GM23248 (cell line): Measurements from ENCODE around the gene FTCDNL1. TPM values are rescaled to one million over a fixed set of nuclear protein-coding genes. Genes with fewer than 3 reads are reported as not detected.

Experiments
- DNase-seq: peaks from one replicate; pipeline ENCODE4 v3.0.0-alpha.2; 2015
- H2AFZ ChIP-seq: fragments of 200-600 bp; sonication (generic); 2 replicates; pipeline ENCODE4 v1.6.1; 2016; ENCODE audit warnings: antibody characterized with exemption
- H3F3A ChIP-seq: fragments of 200-600 bp; sonication (generic); 2 replicates; pipeline ENCODE4 v1.6.1; 2016; ENCODE audit warnings: mild to moderate bottlenecking, antibody characterized with exemption, mixed run types; ENCODE audit not compliant: insufficient read depth
- H3K27ac ChIP-seq: fragments of 200-600 bp; sonication (generic); 2 replicates; pipeline ENCODE4 v1.5.1; 2016; ENCODE audit warnings: mild to moderate bottlenecking
- H3K27me3 ChIP-seq: fragments of 200-600 bp; sonication (generic); replicated peaks from 2 replicates; pipeline ENCODE4 v1.6.1; 2016; ENCODE audit warnings: mild to moderate bottlenecking; ENCODE audit not compliant: insufficient read depth
- H3K36me3 ChIP-seq: fragments of 200-600 bp; sonication (generic); 2 replicates; pipeline ENCODE4 v1.6.1; 2016; ENCODE audit warnings: low read depth, mild to moderate bottlenecking
- H3K4me1 ChIP-seq: fragments of 200-600 bp; sonication (generic); 2 replicates; pipeline ENCODE4 v1.6.1; 2016; ENCODE audit warnings: mild to moderate bottlenecking; ENCODE audit not compliant: insufficient read depth
- H3K4me2 ChIP-seq: fragments of 200-600 bp; sonication (generic); one replicate; pipeline ENCODE4 v1.6.1; 2016; ENCODE audit warnings: mild to moderate bottlenecking; ENCODE audit not compliant: unreplicated experiment
- H3K4me3 ChIP-seq: fragments of 200-600 bp; sonication (generic); 2 replicates; pipeline ENCODE4 v1.5.1; 2016; ENCODE audit warnings: mild to moderate bottlenecking
- H3K79me2 ChIP-seq: fragments of 200-600 bp; sonication (generic); 2 replicates; pipeline ENCODE4 v1.6.1; 2016; ENCODE audit warnings: mild to moderate bottlenecking; ENCODE audit not compliant: insufficient read depth
- H3K9ac ChIP-seq: fragments of 200-600 bp; sonication (generic); 2 replicates; pipeline ENCODE4 v1.6.1; 2016; ENCODE audit warnings: mild to moderate bottlenecking
- H3K9me2 ChIP-seq: fragments of 200-600 bp; sonication (generic); 2 replicates; pipeline ENCODE4 v1.6.1; 2016; ENCODE audit warnings: mixed run types, mild to moderate bottlenecking, moderate library complexity; ENCODE audit not compliant: insufficient read depth
- H3K9me3 ChIP-seq: fragments of 200-600 bp; sonication (generic); one replicate; pipeline ENCODE4 v1.6.1; 2017; ENCODE audit warnings: low read depth
- H4K20me1 ChIP-seq: fragments of 200-600 bp; sonication (generic); 2 replicates; pipeline ENCODE4 v1.6.0; 2016; ENCODE audit not compliant: insufficient read depth
- EZH2 ChIP-seq: fragments of 200-600 bp; sonication (generic); IDR thresholded peaks from 2 replicates; pipeline ENCODE4 v1.6.1; 2018; ENCODE audit warnings: antibody characterized with exemption, mild to moderate bottlenecking; ENCODE audit not compliant: insufficient read depth, poor library complexity, severe bottlenecking
- EZH2phosphoT487 ChIP-seq: fragments of 200-600 bp; sonication (generic); IDR thresholded peaks from 2 replicates; pipeline ENCODE4 v1.6.1; 2018; ENCODE audit warnings: antibody characterized with exemption, moderate library complexity, mild to moderate bottlenecking, low read depth; ENCODE audit not compliant: insufficient read depth
- WGBS, 2 experiments: methylation state at CpG; one replicate each; pipeline ENCODE4 v1.1.6; 2015 to 2017; ENCODE audit warnings: low lambda C conversion rate in 2 of 2, low coverage in 1 of 2; ENCODE audit errors: missing lambda C conversion rate in 2 of 2; 5-methylcytosine and 5-hydroxymethylcytosine counted together
- in situ Hi-C: fragments of 300-500 bp; cut with MboI; formaldehyde crosslinking; loops from 2 replicates; pipeline ENCODE4 v1.15.0; 2020
- polyA plus RNA-seq: library from polyadenylated mRNA; unstranded; fragments of >200 nt; fragmentation: Nextera tagmentation; extraction: Ambion mirVana; gene quantifications from 2 replicates; pipeline ENCODE4 v1.2.1, GENCODE V29; 2016
- total RNA-seq: library from RNA; depleted of rRNA; stranded (reverse); fragments of >200 nt; shearing (Covaris generic); gene quantifications from 2 replicates; pipeline ENCODE4 v1.2.3, GENCODE V29; 2014

Gene FTCDNL1
- total and polyA plus RNA-seq, 2 experiments from 2014 or later: 0.65 to 1.9 TPM

GRCh38 chr2:199762963-199763362 is 88.0 kb downstream of the FTCDNL1 start:
- Histone ChIP-seq H3K9me3 (no peaks in the 10 kb centered on the region), H3K27ac (no peak overlapping the region), H3K4me3 (no peak overlapping the region), H3K79me2 (no peaks in the 10 kb centered on the region), H3K9ac (no peak overlapping the region), H4K20me1 (no peaks in the 10 kb centered on the region), H2AFZ (no peak overlapping the region), H3K4me2 (no peak overlapping the region), H3K4me1 (no peaks in the 10 kb centered on the region), H3K27me3 (no peaks in the 10 kb centered on the region), H3K9me2 (no peaks in the 10 kb centered on the region), H3K36me3 (no peaks in the 10 kb centered on the region), H3F3A (no peaks in the 10 kb centered on the region)
- in situ Hi-C loops: no loop called here
- 65 to 69% methylated on average over 4 of the region's 4 CpGs for WGBS, 2 experiments
- TF ChIP-seq EZH2 (no peak), EZH2phosphoT487 (no peak)
- no peak for DNase-seq

- in situ Hi-C loops: no loop called here
- Histone ChIP-seq H2AFZ (no peak overlapping the region), H3K79me2 (no peaks in the 10 kb centered on the region), H3K4me3 (no peak overlapping the region), H3K9me2 (no peaks in the 10 kb centered on the region), H4K20me1 (no peaks in the 10 kb centered on the region), H3K9ac (no peak overlapping the region), H3K27ac (no peak overlapping the region), H3K36me3 (no peaks in the 10 kb centered on the region), H3K9me3 (no peaks in the 10 kb centered on the region), H3F3A (no peaks in the 10 kb centered on the region), H3K4me2 (no peak overlapping the region), H3K27me3 (0 out of 2 replicates have a peak, but pooled peaks cover 3% of the 10 kb centered on the region), H3K4me1 (no peaks in the 10 kb centered on the region)
- 86 to 89% methylated on average over 3 of the region's 3 CpGs for WGBS, 2 experiments
- no peak for DNase-seq
- no peak for TF ChIP-seq EZH2phosphoT487
These were observed 90.4 kb downstream of the FTCDNL1 start for GRCh38 chr2:199760574-199760973.

- Histone ChIP-seq H3K4me3 (no peak overlapping the region), H3K36me3 (no peaks in the 10 kb centered on the region), H3F3A (no peaks in the 10 kb centered on the region), H2AFZ (no peak overlapping the region), H3K27me3 (0 out of 2 replicates have a peak, but pooled peaks cover 3% of the 10 kb centered on the region), H3K9me2 (no peaks in the 10 kb centered on the region), H3K9me3 (no peaks in the 10 kb centered on the region), H3K4me1 (no peaks in the 10 kb centered on the region), H3K79me2 (no peaks in the 10 kb centered on the region), H3K9ac (no peak overlapping the region), H3K27ac (no peak overlapping the region), H4K20me1 (no peaks in the 10 kb centered on the region), H3K4me2 (no peak overlapping the region)
- WGBS, 2 experiments: 24 to 27% methylated on average over 3 of the region's 3 CpGs
- TF ChIP-seq EZH2phosphoT487: no peak
- in situ Hi-C loops: no loop called here
- DNase-seq: peak; percentile 29
These were observed 93.6 kb downstream of the FTCDNL1 start for GRCh38 chr2:199757233-199757870.

- peak; percentile 7 for DNase-seq
- Histone ChIP-seq H3K9me2 (no peaks in the 10 kb centered on the region), H3K27ac (no peak overlapping the region), H3K4me3 (no peak overlapping the region), H3K4me1 (no peaks in the 10 kb centered on the region), H4K20me1 (no peaks in the 10 kb centered on the region), H3K36me3 (no peaks in the 10 kb centered on the region), H3K79me2 (no peaks in the 10 kb centered on the region), H3K27me3 (0 out of 2 replicates have a peak, but pooled peaks cover 3% of the 10 kb centered on the region), H3K4me2 (no peak overlapping the region), H3F3A (no peaks in the 10 kb centered on the region), H3K9ac (no peak overlapping the region), H2AFZ (no peak overlapping the region), H3K9me3 (no peaks in the 10 kb centered on the region)
- WGBS, 2 experiments: 0% methylated on average over 1 of the region's 1 CpG
- in situ Hi-C loops: no loop called here
- TF ChIP-seq EZH2 (no peak), EZH2phosphoT487 (no peak)
These were observed 94.2 kb downstream of the FTCDNL1 start for GRCh38 chr2:199756743-199757142.

- no peaks in the 10 kb centered on the region for H3K9me2 ChIP-seq
- H3K9me3 ChIP-seq: no peaks in the 10 kb centered on the region
- no peaks in the 10 kb centered on the region for H3K79me2 ChIP-seq
- H3K36me3 ChIP-seq: no peaks in the 10 kb centered on the region
- WGBS, 2 experiments: 60 to 72% methylated on average over 3 of the region's 3 CpGs
- H2AFZ ChIP-seq: no peak overlapping the region
- H3K27me3 ChIP-seq: 0 out of 2 replicates have a peak, but pooled peaks cover 3% of the 10 kb centered on the region
- no peak overlapping the region for H3K4me3 ChIP-seq
- in situ Hi-C loops: no loop called here
- H3K27ac ChIP-seq: no peak overlapping the region
- H3K4me1 ChIP-seq: no peaks in the 10 kb centered on the region
- TF ChIP-seq EZH2phosphoT487 (no peak), EZH2 (no peak)
- no peak overlapping the region for H3K9ac ChIP-seq
- H3K4me2 ChIP-seq: no peak overlapping the region
- DNase-seq: no peak
- H4K20me1 ChIP-seq: no peaks in the 10 kb centered on the region
- no peaks in the 10 kb centered on the region for H3F3A ChIP-seq
These were observed 94.8 kb downstream of the FTCDNL1 start for GRCh38 chr2:199756211-199756610.
